Measurements from ENCODE around the gene TULP4. TPM values are rescaled to one million over a fixed set of nuclear protein-coding genes. Genes with fewer than 3 reads are reported as not detected.

The TULP4 gene
- total RNA-seq, 1 experiment from 2014 or later = 64.6 TPM

DNA sequence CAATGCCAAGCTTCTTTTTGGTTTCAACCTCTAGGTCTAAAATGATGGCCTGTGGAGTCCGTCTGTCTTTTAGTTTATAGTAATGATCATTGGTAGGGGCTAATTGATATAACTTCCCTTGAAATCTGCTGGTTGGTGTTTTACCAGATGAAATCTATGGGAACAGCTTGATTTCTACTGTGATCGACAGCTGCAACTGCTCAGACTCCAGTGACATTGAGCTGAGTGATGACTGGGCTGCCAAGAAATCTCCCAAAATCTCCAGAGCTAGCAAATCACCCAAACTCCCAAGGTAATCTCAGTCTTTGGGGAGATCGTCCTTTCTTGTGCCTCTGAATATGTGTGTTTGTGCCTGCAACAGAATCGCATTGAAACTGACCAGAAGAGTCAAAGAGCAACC, 177.2 kb downstream of the TULP4 start:
- Histone ChIP-seq H3K23ac (ENCODE audit: insufficient read length, low read depth, low read length) (no peak overlapping the region), H3K27ac (ENCODE audit: insufficient read length, low read depth, low read length) (no peak overlapping the region), H2AFZ (ENCODE audit: low read length) (no peak overlapping the region), H2BK15ac (ENCODE audit: low read depth, low read length) (no peak overlapping the region), H4K8ac (replicated peaks; ENCODE audit: insufficient read length, low read depth, low read length) (no peak overlapping the region), H3K9me3 (ENCODE audit: control insufficient read depth, low read depth, low read length) (no peaks in the 10 kb centered on the region), H2BK5ac (ENCODE audit: insufficient read length, low read length) (no peak overlapping the region), H3T11ph (ENCODE audit: low read length) (no peak overlapping the region), H3K4me1 (ENCODE audit: insufficient read depth, low read length) (no peaks in the 10 kb centered on the region), H2BK12ac (ENCODE audit: insufficient read length, low read depth, low read length) (no peak overlapping the region), H3K79me2 (ENCODE audit: insufficient read depth, low read length) (no peaks in the 10 kb centered on the region), H3K14ac (ENCODE audit: insufficient read depth, low read length) (no peak overlapping the region), H2BK20ac (ENCODE audit: low read depth, low read length, poor library complexity, severe bottlenecking) (no peak overlapping the region), H3K18ac (ENCODE audit: insufficient read length, low read depth, low read length) (no peak overlapping the region), H3K27me3 (ENCODE audit: insufficient read depth, low read length) (no peaks in the 10 kb centered on the region), H4K91ac (ENCODE audit: insufficient read length, low read depth, low read length) (no peak overlapping the region), H3K79me1 (ENCODE audit: insufficient read depth, low read depth, low read length, poor library complexity, severe bottlenecking) (no peaks in the 10 kb centered on the region), H3K9ac (ENCODE audit: extremely low read depth, insufficient read length, low read length) (no peak overlapping the region), H2BK120ac (ENCODE audit: low read depth, low read length, poor library complexity, severe bottlenecking) (no peak overlapping the region), H3K4ac (ENCODE audit: low read depth, low read length) (no peak overlapping the region), H3K4me2 (ENCODE audit: insufficient read depth, insufficient read length, low read length) (no peak overlapping the region), H3K23me2 (ENCODE audit: insufficient read length, low read depth, low read length, poor library complexity, severe bottlenecking) (no peaks in the 10 kb centered on the region), H3K56ac (ENCODE audit: insufficient read length, low read depth, low read length) (no peak overlapping the region), H4K20me1 (ENCODE audit: control insufficient read depth, insufficient read depth, insufficient read length) (no peaks in the 10 kb centered on the region), H4K5ac (ENCODE audit: insufficient read length, low read depth, low read length) (no peak overlapping the region), H2AK5ac (ENCODE audit: insufficient read length, low read length) (no peak overlapping the region)
- Mint-ChIP-seq H3K4me1 (no peaks in the 10 kb centered on the region), H3K27me3 (ENCODE audit: low read depth) (no peaks in the 10 kb centered on the region), H3K4me3 (no peak overlapping the region), H3K36me3 (ENCODE audit: insufficient read depth in 1 of 3, low read depth in 3 of 3) (peaks cover 8 to 33% (median 14%) of the 10 kb centered on the region in 3 experiments; a peak in 4 of 7 replicates), H3K27ac (no peak overlapping the region; a peak in 2 of 7 replicates), H3K9me3 (no peaks in the 10 kb centered on the region)
- no peak for DNase-seq
- TF ChIP-seq, protein P1, sequence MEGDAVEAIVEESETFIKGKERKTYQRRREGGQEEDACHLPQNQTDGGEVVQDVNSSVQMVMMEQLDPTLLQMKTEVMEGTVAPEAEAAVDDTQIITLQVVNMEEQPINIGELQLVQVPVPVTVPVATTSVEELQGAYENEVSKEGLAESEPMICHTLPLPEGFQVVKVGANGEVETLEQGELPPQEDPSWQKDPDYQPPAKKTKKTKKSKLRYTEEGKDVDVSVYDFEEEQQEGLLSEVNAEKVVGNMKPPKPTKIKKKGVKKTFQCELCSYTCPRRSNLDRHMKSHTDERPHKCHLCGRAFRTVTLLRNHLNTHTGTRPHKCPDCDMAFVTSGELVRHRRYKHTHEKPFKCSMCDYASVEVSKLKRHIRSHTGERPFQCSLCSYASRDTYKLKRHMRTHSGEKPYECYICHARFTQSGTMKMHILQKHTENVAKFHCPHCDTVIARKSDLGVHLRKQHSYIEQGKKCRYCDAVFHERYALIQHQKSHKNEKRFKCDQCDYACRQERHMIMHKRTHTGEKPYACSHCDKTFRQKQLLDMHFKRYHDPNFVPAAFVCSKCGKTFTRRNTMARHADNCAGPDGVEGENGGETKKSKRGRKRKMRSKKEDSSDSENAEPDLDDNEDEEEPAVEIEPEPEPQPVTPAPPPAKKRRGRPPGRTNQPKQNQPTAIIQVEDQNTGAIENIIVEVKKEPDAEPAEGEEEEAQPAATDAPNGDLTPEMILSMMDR (conservative IDR thresholded peaks at IDR 0.05) = no peak
- no CpG with 5 or more reads among the region's 4 CpGs for WGBS (ENCODE audit: extremely low coverage, insufficient read length, low lambda C conversion rate)

Data from H9 (cell line).